Measurements from ENCODE around the gene ERICH4.

The ERICH4 gene

DNA sequence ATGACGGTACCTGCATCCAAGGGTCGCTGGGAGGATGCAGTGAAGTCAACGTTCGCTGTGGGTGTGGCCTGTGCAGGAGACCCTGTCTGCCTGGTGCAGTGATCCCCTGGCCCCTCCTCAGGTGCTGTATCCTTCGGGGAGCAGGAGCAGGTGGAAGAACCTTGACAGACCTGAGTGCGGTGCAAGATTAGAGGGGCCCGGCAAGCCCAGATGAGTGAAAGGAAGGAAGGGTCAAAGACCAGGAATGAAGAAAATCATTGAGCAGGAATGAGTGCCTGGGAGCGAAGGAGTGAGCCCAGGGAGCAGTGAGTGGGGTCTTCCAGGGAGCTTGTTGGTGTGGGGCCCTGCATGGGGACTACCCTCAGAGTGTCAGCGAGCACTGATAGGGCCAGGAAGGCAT, 28.5 kb upstream of the ERICH4 start:
- no peak overlapping the region for H3K4me3 ChIP-seq (replicated peaks; ENCODE audit: low read depth, low read length)
- TF ChIP-seq CTCF (IDR thresholded peaks at IDR 0.05; ENCODE audit: low read length, missing control alignments): no peak
- no peak for DNase-seq (ENCODE audit: low read depth)

- no peak overlapping the region for H3K4me3 ChIP-seq (replicated peaks; ENCODE audit: low read depth, low read length)
- TF ChIP-seq CTCF (IDR thresholded peaks at IDR 0.05; ENCODE audit: low read length, missing control alignments): no peak
- no peak for DNase-seq (ENCODE audit: low read depth)
These were observed 27.8 kb upstream of the ERICH4 start for GRCh38 chr19:41415154-41415571.

- DNase-seq (ENCODE audit: low read depth): no peak
- TF ChIP-seq CTCF (IDR thresholded peaks at IDR 0.05; ENCODE audit: low read length, missing control alignments): no peak
- no peak overlapping the region for H3K4me3 ChIP-seq (replicated peaks; ENCODE audit: low read depth, low read length)
These were observed 26.7 kb upstream of the ERICH4 start for GRCh38 chr19:41416194-41416674.

DNA sequence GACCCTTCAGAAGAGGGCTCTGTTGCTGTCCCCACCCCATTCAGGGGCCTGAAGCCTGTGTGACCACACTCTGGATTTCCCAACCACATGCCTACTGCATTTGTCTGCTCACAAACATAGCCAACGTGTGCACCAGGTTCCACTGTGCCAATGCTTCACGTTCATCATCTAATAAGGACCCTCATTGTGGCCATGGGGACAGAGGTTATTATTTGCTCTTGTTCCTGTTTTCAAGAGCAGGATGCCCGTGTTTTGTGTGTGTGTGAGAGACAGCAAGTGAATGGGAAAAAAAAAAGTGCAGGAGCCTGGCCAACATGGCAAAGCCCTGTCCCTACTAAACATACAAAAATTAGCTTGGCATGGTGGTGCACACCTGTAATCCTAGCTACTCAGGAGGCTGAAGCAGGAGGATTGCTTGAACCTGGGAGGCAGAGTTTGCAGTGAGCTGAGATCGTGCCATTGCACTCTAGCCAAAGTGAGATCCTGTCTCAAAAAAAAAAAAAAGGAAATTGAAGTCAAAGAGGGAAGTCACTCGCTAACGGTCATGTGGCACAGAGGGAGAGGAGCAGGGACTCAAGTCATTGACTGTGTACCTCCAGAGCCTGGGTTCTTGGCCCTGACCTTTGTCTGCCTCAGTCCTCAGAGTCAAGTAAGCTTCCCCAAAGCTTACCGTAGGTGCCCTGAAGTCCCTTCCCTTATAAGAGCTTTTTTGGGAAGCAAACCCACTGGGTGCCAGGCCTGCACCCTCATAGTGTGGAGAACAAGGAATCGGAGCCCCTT, 22.7 kb upstream of the ERICH4 start:
- no peak overlapping the region for H3K4me3 ChIP-seq (replicated peaks; ENCODE audit: low read depth, low read length)
- no peak for TF ChIP-seq CTCF (IDR thresholded peaks at IDR 0.05; ENCODE audit: low read length, missing control alignments)
- no peak for DNase-seq (ENCODE audit: low read depth)

DNA sequence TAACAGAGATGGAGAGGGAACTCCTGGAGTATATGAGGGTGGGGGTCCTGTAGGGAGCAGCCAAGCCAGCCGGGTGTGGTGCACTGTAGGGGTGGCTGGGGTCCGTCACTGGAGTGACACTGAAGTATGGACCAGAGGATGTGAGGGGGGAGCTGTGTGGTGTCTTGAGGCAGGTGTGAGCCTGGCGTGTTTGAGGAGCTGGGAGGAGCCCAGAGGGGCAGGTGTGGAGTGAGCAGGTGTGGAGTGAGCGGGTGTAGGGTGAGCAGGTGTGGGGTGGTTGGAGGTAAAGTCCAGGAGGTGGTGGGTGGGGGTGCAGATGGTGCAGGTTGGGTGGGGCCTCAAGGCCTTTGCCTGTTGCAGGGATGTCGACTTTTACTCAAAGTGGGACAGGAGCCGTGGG, 21.6 kb upstream of the ERICH4 start:
- H3K4me3 ChIP-seq (replicated peaks; ENCODE audit: low read depth, low read length): no peak overlapping the region
- DNase-seq (ENCODE audit: low read depth): no peak
- no peak for TF ChIP-seq CTCF (IDR thresholded peaks at IDR 0.05; ENCODE audit: low read length, missing control alignments)

- H3K4me3 ChIP-seq (replicated peaks; ENCODE audit: low read depth, low read length): no peak overlapping the region
- DNase-seq (ENCODE audit: low read depth): no peak
- no peak for TF ChIP-seq CTCF (IDR thresholded peaks at IDR 0.05; ENCODE audit: low read length, missing control alignments)
These were observed 21.0 kb upstream of the ERICH4 start for GRCh38 chr19:41421973-41422372.

DNA sequence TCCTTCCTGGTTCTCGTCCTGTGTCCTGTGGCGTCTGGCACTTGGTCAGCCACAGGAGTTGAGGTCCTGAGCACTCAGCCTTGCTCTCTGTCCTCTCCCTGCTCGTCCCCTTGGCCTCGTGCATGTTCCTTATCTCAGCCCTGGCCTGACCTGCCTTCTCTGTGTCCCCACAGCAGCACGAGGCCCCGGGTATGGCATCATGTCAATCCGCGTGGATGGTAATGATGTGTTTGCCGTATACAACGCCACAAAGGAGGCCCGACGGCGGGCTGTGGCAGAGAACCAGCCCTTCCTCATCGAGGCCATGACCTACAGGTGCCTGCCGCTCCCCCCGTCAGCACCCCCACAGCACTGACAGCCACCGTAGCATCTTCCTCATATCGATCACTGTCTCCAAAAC, 20.5 kb upstream of the ERICH4 start:
- no peak for TF ChIP-seq CTCF (IDR thresholded peaks at IDR 0.05; ENCODE audit: low read length, missing control alignments)
- no peak overlapping the region for H3K4me3 ChIP-seq (replicated peaks; ENCODE audit: low read depth, low read length)
- no peak for DNase-seq (ENCODE audit: low read depth)

Data from fibroblast of pulmonary artery (primary cell).